ENCODE data around the gene ALPK1.
"Not testable (repeated sequence)": the region's sequence is repeated elsewhere in the genome, so short reads cannot be mapped to it uniquely, and the experiment has no call there.

Gene ALPK1

GRCh38 chr4:112284662-112285411 is 12.3 kb upstream of the ALPK1 start:
- no peak for DNase-seq

- DNase-seq, result no peak
Measured at GRCh38 chr4:112287258-112287989, 9.7 kb upstream of the ALPK1 start.

- no peak for DNase-seq
Measured at GRCh38 chr4:112288455-112288854, 8.7 kb upstream of the ALPK1 start.

- DNase-seq, result no peak
Measured at GRCh38 chr4:112289407-112290253, 7.5 kb upstream of the ALPK1 start.

- DNase-seq, result no peak
Measured at GRCh38 chr4:112290341-112290740, 6.8 kb upstream of the ALPK1 start.

- no peak for DNase-seq
Measured at GRCh38 chr4:112299721-112300120, 2.6 kb downstream of the ALPK1 start.

GRCh38 chr4:112302320-112303274 is 5.4 kb downstream of the ALPK1 start:
- no peak for DNase-seq

- DNase-seq, result not testable (repeated sequence)
Measured at GRCh38 chr4:112305477-112305876, 8.3 kb downstream of the ALPK1 start.

GRCh38 chr4:112309263-112309791 is 12.2 kb downstream of the ALPK1 start:
- DNase-seq, result not testable (repeated sequence)

- no peak for DNase-seq
Measured at GRCh38 chr4:112311516-112311915, 14.3 kb downstream of the ALPK1 start.

GRCh38 chr4:112312610-112313239 is 15.6 kb downstream of the ALPK1 start:
- no peak for DNase-seq

- DNase-seq, result no peak
Measured at GRCh38 chr4:112315446-112315845, 18.3 kb downstream of the ALPK1 start.

- DNase-seq, result no peak
Measured at GRCh38 chr4:112316360-112316759, 19.2 kb downstream of the ALPK1 start.

GRCh38 chr4:112318239-112319142 is 21.3 kb downstream of the ALPK1 start:
- no peak for DNase-seq

- DNase-seq, result no peak
Measured at GRCh38 chr4:112321776-112322684, 24.9 kb downstream of the ALPK1 start.

- no peak for DNase-seq
Measured at GRCh38 chr4:112322866-112323265, 25.7 kb downstream of the ALPK1 start.

- DNase-seq, result no peak
Measured at GRCh38 chr4:112325530-112325929, 28.4 kb downstream of the ALPK1 start.

GRCh38 chr4:112327965-112328733 is 31.0 kb downstream of the ALPK1 start:
- no peak for DNase-seq

Data from 8988T (cell line).